SKM-1 (cell line): Measurements from ENCODE around the gene GPC4.

Source experiments
- DNase-seq: peaks from one replicate; lab custom pipeline; 2025; ENCODE audit not compliant: unreplicated experiment; lab: John Stamatoyannopoulos, UW

GPC4 gene

GRCh38 chrX:133415276-133416105, at the start of gene GPC4:
TSS of gene GPC4 (minus strand) at chrX:133415489. CDS start at chrX:133414965, 524 bp downstream.
- peak; percentile 9 for DNase-seq

- DNase-seq, result no peak
These were observed 45.9 kb upstream of the GPC4 start for GRCh38 chrX:133461231-133461630.

GRCh38 chrX:133454924-133455323, 39.6 kb upstream of the GPC4 start:
- DNase-seq, result no peak

GRCh38 chrX:133454491-133454914, 39.2 kb upstream of the GPC4 start:
- no peak for DNase-seq

- no peak for DNase-seq
These were observed 33.3 kb upstream of the GPC4 start for GRCh38 chrX:133448512-133449076.

GRCh38 chrX:133444952-133445831, 29.9 kb upstream of the GPC4 start:
- DNase-seq, result peak; percentile 9

GRCh38 chrX:133444196-133444595, 28.9 kb upstream of the GPC4 start:
- no peak for DNase-seq

- no peak for DNase-seq
These were observed 25.5 kb upstream of the GPC4 start for GRCh38 chrX:133440797-133441163.

GRCh38 chrX:133440081-133440796, 24.9 kb upstream of the GPC4 start:
- no peak for DNase-seq

- DNase-seq, result no peak
These were observed 22.5 kb upstream of the GPC4 start for GRCh38 chrX:133437766-133438165.

GRCh38 chrX:133437356-133437755, 22.1 kb upstream of the GPC4 start:
- no peak for DNase-seq

- no peak for DNase-seq
These were observed 20.3 kb upstream of the GPC4 start for GRCh38 chrX:133435544-133436124.

GRCh38 chrX:133434197-133434820, 19.0 kb upstream of the GPC4 start:
- DNase-seq, result no peak

GRCh38 chrX:133419911-133420310, 4.6 kb upstream of the GPC4 start:
- DNase-seq, result no peak

GRCh38 chrX:133418588-133418987, 3.3 kb upstream of the GPC4 start:
- no peak for DNase-seq

GRCh38 chrX:133417364-133417763, 2.1 kb upstream of the GPC4 start:
- no peak for DNase-seq

GRCh38 chrX:133414406-133415275, 648 bp downstream of the GPC4 start:
- no peak for DNase-seq

GRCh38 chrX:133413218-133413925, 1.9 kb downstream of the GPC4 start:
- DNase-seq, result no peak

- no peak for DNase-seq
These were observed 2.6 kb downstream of the GPC4 start for GRCh38 chrX:133412665-133413064.
